Stimulated activated naive CD4-positive, alpha-beta T cell treated with Interleukin-2 at 50 U/mL for 16 hours (primary cell): ENCODE measurements around the gene DLG5.

ENCODE experiments used
- DNase-seq: peaks from one replicate; lab custom pipeline; 2025; lab: John Stamatoyannopoulos, UW

DLG5 gene

GRCh38 chr10:77949167-77949566, 22.6 kb upstream of the DLG5 start:
- no peak for DNase-seq

DNA sequence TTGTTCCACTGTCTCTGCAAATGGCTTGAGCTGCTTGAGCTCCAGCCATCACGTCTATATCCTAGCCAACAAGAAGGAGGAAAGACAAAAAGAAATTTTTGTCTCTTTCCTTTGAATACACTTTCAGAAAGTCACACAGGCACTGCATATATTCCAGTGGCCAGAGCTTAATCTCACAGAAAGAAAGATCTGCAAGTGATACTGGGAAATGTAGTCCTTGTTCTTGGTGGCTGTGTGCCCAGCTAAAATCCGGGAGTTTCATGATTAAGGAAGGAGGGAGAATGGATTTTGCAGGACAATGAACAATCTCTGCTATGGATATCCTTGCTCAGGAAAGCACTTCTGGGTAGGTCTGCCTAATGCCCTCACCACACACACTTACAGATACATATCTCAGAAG, 19.5 kb upstream of the DLG5 start:
- DNase-seq: no peak

DNA sequence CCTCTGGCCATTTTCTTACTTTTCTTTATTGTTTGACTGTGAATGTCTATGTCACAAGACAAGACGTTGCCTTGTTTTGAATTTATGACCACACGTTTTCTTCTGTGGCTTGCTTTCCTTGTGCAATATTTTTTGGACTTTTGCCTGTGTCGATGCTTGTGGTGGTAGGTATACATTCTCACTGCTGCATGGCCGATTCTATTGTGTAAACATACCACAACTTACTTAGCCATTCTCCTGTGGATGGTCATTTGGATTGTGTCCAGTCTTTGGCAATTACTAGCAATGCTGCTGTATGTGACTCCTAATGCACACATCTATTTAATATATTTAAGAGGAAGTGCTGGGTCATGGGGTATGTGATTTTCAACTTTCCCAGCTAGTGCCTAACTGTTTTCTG, 18.0 kb upstream of the DLG5 start:
- DNase-seq: no peak

GRCh38 chr10:77943121-77943901, 16.8 kb upstream of the DLG5 start:
- DNase-seq: no peak

GRCh38 chr10:77941790-77942189, 15.2 kb upstream of the DLG5 start:
- DNase-seq: no peak

DNA sequence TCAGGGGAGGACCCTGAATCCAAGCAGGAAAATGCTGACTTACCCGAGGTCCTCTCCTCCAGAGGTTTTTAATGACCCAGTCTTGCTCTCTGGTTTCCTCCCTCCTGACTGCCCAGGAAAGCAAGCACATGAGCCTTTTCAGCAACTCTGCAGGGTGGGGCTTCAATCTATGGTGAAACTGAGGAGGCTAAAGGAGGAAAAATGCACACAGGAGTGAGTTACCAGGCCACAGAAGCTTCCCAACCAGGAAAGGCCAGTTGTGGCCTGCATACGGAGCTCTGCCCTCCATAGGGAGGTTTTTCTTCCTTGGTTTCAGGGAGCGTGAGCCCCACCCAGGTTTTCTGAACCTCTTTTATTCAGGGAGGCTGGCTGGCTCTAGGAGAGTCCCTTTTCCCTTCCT, 14.1 kb upstream of the DLG5 start:
- DNase-seq: no peak

GRCh38 chr10:77940225-77940624, 13.7 kb upstream of the DLG5 start:
- DNase-seq: no peak

- DNase-seq: no peak
Measured at GRCh38 chr10:77939561-77940001, 13.0 kb upstream of the DLG5 start.

GRCh38 chr10:77936697-77937567, 10.4 kb upstream of the DLG5 start:
- DNase-seq: no peak

- DNase-seq: no peak
Measured at GRCh38 chr10:77932016-77932715, 5.6 kb upstream of the DLG5 start.

DNA sequence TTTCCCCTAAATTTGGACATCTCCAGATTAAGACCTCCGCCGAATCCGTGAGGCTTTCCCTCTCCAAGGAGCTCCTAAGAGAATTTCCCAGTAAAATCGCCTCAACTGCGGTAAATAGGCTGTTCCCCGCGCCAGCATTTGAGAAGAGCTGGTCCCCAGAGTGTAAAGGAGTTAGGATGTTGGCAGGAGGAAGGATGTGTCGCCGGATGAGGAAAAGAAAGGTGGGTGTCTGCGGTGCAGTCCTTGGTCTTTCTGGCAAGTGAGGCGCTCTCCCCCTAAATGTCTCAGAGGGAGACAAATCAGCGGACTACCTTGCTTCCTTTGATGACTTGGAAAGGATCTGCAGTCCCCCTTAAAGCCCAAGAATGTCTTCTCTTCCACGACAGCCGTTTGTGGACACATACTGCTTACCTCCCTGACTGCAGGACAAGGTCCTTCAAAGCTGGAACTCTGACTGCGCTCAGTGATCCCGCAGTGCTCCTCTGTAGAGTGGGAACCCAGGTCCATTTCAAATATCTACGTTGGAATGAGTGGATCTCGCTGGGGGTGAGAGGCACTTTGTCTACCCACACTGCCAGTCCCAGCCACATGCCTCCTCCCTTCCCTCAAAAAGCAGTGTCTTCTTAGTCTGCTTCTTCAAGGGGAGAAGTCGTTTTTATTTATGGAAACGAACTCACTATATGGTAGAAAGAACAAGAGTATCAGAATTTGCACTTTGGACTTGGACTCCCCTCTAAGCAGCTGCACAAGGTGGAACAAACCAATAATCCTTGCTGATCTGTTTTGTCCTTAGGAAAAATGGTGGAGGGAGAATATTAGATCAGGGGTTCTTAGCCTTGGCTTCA, 1.1 kb upstream of the DLG5 start:
- no peak for DNase-seq

GRCh38 chr10:77925795-77926565, 575 bp downstream of the DLG5 start:
- peak; percentile 1 for DNase-seq

GRCh38 chr10:77925410-77925794, 1.2 kb downstream of the DLG5 start:
- DNase-seq: no peak

DNA sequence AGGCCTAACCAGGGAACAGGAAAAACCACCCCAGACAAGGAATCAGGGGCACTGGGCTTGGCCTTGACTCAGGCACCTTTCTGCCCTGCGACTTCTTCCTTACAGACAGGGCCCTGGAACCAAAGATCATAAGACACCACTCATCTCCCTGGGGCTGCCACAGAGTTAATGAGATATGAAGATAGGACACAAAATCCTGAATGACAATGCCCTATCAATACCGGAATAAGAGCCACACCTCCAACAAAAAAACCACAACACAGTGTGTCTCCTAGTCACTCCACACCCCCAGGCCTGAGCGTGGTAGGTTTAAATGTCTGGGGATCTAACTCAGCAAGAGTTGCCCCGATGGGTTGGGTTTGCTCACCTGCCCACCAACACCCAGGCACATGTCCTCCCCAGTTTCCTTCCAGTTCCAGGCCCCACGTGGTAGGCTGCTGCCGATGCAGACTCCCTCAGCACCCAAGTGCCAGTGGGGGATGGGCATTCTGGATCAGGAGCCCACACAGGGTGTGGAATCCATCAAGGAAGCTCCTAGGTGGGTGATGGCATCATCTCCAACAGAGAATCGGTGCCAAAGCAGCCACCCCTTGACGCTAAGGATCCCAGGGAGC, 3.9 kb downstream of the DLG5 start:
- DNase-seq: no peak

DNA sequence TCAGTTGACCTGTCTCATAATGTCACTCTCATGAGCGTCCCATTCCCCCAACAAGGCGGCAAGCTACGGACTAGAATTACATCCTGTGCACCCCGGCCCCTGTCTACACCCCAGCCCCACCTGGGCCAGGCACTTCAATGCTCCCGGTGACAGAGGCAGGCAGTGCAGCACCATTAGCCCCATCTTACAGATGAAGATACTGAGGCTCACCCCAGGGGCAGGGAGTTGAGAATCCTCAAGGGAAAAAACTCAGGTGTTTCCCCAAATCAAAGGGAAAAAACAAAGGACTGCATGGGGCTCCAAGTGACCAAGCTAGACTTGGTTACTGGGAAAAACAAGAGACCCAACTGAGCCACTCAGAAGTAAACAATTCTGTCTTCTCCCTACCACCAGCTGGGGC, 4.5 kb downstream of the DLG5 start:
- DNase-seq: no peak

DNA sequence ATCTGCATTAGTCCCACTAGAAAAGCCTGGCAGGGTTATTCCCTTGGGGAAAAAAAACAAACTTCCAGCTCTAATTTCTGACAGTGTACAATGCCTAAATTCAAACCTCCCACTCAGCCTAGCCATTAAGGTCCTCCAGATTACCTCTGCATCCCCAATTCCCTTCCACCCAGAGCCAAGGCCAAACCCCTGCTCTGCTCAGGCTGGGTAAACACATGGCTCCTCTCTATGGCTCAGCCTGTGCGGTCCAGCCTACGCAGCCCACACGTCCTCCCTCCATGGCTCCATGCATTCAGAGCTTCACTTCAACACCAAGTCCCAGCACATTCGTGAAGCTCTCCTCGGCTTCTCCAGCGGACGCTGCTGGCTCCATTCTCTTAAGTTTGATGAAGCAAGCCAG, 5.2 kb downstream of the DLG5 start:
- DNase-seq: no peak

DNA sequence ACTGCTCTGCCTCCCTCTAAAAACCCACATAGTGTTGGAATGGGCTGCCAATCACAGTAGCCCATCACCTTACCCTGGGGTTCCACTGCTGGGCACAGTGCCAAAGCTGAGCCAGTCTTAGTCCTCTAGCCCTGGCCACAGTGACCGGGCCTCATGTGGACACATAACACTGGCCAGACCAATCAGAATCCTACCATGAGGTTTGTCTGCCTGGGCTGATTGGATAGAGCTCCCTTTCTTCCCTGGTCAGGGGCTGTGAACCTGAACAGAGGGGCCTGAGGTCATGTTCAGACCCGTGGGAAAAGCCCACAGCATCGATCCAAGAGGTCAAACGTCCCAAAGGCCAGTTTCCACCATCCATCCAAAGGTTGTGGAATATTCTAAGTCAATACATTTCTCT, 6.1 kb downstream of the DLG5 start:
- no peak for DNase-seq

GRCh38 chr10:77919713-77920108, 6.8 kb downstream of the DLG5 start:
- DNase-seq: no peak

GRCh38 chr10:77915319-77916105, 11.0 kb downstream of the DLG5 start:
- no peak for DNase-seq

DNA sequence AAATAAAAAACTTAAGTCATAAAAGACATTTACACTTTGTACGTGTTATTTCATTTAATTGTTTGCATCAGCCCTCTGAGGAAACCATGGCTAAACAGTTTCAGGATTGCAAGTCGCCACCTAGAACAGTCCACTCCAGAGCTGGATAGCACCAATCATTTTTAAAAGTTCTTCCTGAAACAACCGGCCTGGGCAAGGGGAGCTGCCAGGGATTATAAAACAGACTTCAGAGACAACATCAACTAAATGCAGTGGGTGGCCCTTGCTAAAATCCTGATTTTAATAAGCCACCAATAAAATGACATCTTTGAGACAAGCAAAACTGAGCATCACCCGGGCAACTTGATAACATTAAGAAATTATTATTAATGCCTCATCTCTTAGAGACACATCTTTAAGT, 13.5 kb downstream of the DLG5 start:
- no peak for DNase-seq
